Measurements from ENCODE around the gene ZFPL1.

Gene ZFPL1

GRCh38 chr11:65060913-65061408, 23.1 kb upstream of the ZFPL1 start:
- peak; percentile 37 for DNase-seq

- DNase-seq = no peak
Observed at GRCh38 chr11:65063532-65063931, 20.5 kb upstream of the ZFPL1 start.

DNA sequence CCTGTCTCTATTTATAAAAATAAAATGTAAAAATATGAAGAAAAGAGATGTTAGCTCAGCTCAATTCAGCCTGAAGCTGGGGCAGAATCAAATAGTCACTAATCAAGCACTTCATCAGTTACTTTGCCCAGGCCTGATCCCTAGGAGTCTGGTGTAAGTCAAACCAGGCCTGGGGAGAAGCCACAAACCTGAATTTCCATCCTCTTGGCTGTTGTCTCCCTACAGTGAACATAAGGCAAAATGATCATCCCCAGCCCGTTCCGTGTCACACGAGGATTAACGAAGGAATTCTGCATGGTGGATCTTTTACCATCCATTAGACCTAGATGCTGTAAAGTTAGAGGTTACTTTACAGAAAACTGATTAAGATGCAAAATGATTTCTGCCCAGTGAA, 19.2 kb upstream of the ZFPL1 start:
- no peak for DNase-seq

- DNase-seq = no peak
Observed at GRCh38 chr11:65065851-65066250, 18.2 kb upstream of the ZFPL1 start.

DNA sequence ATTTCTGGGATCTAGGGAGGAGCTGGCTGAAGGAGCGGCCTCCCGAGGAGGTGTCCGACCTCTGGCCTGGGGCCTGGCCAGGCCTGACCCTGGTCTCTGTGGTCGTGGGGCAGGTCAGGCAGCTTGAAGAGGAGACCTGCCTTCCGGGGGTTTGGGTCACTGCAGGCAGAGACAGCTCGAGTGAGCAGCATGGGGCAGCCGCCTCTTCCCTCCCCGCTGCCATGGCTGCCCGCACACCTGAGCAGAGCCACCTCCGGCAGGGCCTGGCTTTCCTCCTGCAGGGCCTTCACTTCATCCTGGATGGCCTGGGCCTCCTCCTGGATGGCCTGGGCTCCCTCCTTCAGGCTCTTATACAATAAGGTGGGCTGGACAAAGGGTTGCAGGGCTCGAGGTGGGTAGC, 17.7 kb upstream of the ZFPL1 start:
- no peak for DNase-seq

DNA sequence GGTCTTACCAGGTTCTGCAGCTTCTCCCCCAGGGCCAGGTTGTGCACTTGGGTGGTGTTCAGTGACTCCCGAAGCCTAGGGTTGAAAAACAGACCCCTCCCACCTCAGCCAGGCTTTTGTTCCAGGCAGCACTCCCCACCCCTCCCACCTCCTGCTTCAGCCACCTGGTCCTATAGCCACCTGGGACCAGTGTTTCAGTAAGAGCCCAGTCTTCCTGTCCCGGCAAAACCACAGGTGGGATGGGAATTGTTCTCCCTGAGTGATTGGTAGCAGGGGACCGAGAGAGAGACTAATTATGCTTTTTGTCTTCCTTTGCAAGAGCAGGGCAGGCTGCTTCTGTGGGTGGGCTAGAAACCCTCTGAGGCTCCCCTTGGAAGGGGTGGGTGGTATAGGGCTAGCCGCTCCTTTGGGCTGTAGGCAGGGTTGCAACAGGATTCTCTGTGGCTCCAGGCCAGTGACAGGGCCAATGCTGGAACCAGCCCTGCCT, 17.2 kb upstream of the ZFPL1 start:
- DNase-seq = no peak

DNA sequence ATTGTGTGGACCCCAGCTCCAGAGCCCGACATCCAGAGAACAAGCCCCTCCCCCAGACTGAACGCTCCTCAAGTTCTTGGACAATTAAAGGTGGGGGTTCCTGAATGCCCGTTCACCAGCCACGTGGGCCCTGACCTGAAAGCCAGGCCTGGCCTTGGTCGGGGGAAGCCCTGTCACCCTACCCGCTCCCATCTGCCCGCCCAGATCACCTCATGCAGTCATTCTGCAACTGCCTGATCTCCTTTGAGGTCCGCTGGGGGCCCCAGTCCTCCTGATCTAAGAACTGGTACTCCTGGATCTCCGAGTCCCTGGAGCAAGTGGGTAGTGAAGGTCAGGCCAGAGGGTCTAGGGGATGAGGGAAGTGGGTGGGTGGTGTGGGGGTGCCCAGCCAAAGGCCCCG, 16.6 kb upstream of the ZFPL1 start:
- no peak for DNase-seq

DNA sequence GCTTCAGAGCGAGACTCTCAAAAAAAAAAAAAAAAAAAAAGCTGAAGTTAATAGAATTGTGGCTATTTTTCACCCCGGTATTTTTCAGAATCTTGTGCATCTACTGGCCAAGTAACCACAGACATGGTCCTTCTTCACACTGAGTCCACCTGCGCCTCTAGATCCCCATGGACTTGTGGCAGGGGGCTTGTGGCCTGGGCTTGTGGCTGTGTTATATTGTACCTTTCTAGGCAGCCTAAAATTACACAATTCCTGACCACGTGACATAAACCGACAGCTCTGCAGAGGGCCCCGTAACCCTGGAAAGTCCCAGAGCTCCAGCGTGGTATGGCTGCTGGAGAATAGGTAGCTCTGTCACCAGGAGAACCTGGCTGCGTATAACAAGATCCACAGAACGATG, 14.8 kb upstream of the ZFPL1 start:
- peak; percentile 52 for DNase-seq

DNA sequence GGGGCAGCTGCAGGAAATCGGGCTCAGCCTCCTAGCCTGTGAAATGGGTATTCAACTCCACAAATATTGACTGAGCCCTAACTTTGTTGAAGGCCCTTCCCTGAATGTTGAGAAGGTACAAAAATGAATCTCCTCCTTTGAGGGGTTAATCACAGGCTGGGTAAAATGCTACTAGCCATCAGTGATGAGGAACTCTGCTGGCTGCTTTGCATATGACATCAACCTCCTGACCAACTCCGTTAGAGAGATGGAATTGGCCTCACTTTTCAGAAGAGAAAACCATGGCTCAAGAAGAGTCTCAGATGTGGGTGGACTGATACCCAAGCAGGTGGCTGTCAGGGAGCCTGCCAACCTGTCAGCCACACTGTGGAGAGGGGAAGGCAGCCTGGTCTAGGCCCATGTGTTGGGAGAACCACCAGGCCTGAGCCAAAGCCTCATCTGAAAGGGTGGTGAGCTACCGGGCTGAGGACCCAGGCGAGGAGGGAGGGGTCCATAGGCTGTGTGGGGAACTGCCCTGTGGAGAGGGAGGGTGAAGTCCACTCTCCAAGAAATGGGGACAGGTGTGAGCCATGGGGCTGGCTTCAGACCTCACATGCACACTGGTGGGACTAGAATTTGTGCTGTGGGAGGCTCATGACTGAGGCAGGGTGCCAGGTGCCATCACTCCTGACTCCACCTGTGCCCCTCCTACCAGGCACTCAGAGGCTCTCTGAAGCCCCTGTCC, 12.0 kb upstream of the ZFPL1 start:
- DNase-seq = no peak

DNA sequence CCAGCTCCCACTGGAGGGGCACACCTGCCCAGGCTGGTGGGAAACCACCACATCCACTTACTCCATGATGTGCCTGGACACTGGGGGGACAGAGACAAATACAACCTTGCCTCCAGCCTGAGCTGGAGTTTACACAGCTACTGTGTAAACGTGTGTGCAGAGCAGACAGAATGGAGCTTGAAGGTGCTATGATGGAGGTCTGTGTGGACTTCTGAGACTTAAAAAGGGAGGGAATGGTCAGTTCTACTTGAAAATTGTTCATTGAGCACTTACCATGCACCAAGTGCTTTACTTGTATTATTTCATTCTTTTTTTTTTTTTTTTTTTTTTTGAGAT, 11.4 kb upstream of the ZFPL1 start:
- DNase-seq = no peak

- DNase-seq = no peak
Observed at GRCh38 chr11:65077451-65077850, 6.6 kb upstream of the ZFPL1 start.

- DNase-seq = peak; percentile 77
Observed at GRCh38 chr11:65078151-65078550, 5.9 kb upstream of the ZFPL1 start.

DNA sequence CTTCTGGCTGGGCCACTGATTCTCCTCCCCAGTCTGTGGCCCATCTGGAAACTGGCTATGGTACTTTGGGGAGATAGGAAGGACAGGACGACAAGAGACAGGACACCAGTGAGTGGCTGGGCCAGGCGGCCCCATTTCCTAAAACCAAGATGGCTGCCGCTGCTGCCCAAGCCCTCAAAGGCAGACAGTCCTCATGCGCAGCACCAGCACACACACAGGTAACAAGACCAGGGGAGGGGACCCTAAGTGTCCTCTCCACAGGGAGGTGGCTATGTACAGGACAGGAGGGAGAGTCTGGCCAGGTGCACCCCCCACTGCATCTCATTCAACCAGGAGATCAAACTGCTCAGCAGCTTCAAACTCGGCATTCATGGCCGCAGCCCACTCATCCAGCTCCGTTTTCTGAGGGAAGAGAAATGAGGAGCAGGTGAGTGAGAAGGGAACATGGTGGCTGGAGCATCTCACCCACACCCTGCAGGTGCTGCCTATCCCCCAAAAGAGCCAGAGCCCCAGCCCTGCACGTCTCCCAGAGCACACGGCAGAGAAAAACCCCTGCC, 5.2 kb upstream of the ZFPL1 start:
- no peak for DNase-seq

GRCh38 chr11:65083134-65083833, 738 bp upstream of the ZFPL1 start:
- DNase-seq = no peak

GRCh38 chr11:65084598-65085375, 765 bp downstream of the ZFPL1 start:
- no peak for DNase-seq

GRCh38 chr11:65085446-65085845, 1.4 kb downstream of the ZFPL1 start:
- DNase-seq = no peak

- DNase-seq = no peak
Observed at GRCh38 chr11:65086809-65087208, 2.8 kb downstream of the ZFPL1 start.

GRCh38 chr11:65087216-65087615, 3.2 kb downstream of the ZFPL1 start:
- DNase-seq = no peak

DNA sequence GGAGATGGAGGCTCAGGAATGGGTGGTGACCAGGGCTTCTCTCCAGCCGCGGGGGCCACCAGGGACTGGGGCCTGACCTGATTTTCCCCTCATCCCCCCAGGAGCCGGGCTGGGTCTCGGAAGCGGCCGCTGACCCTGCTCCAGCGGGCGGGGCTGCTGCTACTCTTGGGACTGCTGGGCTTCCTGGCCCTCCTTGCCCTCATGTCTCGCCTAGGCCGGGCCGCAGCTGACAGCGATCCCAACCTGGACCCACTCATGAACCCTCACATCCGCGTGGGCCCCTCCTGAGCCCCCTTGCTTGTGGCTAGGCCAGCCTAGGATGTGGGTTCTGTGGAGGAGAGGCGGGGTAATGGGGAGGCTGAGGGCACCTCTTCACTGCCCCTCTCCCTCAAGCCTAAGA, 3.8 kb downstream of the ZFPL1 start:
- DNase-seq = no peak

DNA sequence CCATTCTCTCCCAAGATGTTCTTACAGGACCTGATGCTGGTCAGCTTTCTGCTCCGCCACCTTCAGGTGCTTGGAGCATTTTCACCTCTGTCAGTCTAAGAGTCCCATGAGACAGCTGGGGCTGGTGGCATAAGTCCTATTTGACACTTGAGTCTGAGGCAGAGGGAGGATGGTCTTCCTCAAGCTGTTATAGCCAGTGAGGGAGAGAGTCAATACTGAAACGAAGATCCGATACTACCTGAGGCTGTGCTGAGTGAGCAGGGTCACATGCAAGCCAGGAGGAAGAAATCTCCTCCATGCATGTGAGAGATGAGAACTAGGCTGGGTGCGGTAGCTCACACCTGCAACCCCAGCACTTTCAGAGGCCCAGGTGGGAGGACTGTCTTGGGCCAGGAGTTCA, 5.6 kb downstream of the ZFPL1 start:
- no peak for DNase-seq

GRCh38 chr11:65090628-65091027, 6.6 kb downstream of the ZFPL1 start:
- no peak for DNase-seq

GRCh38 chr11:65095427-65095826, 11.4 kb downstream of the ZFPL1 start:
- no peak for DNase-seq
